Keratinocyte (primary cell): ENCODE results near the gene WNT4. TPM values are rescaled to one million over a fixed set of nuclear protein-coding genes. Genes with fewer than 3 reads are reported as not detected.

Experiments
- DNase-seq: peaks from one replicate; pipeline ENCODE4 v3.0.0-alpha.2; 2011; ENCODE audit warnings: low read depth, missing footprints, low spot score
- FAIRE-seq: peaks from 2 replicates; lab custom pipeline; 2011; peaks lifted over from hg19 to GRCh38; lab: Jason Lieb, UNC
- H2AFZ ChIP-seq: 2 replicates; pipeline ENCODE4 v1.6.0; 2012; ENCODE audit warnings: low read length, control low read depth, inconsistent platforms; ENCODE audit not compliant: control insufficient read depth
- H3K27ac ChIP-seq: 2 replicates; pipeline ENCODE4 v1.5.1; 2011; ENCODE audit warnings: low read length; ENCODE audit not compliant: control insufficient read depth, insufficient read depth
- H3K27me3 ChIP-seq: 3 replicates; pipeline ENCODE4 v1.6.0; 2011; ENCODE audit warnings: low read length; ENCODE audit not compliant: control insufficient read depth, insufficient read depth; ENCODE audit errors: extremely low read depth
- H3K36me3 ChIP-seq, 2 experiments: 2 replicates in 1 of 2; 3 replicates in 1 of 2; pipeline ENCODE4 v1.5.1; 2011; ENCODE audit warnings: low read length in 2 of 2, mild to moderate bottlenecking in 1 of 2; ENCODE audit not compliant: control insufficient read depth in 2 of 2, insufficient read depth in 2 of 2; ENCODE audit errors: extremely low read depth in 1 of 2
- H3K4me1 ChIP-seq: 3 replicates; pipeline ENCODE4 v1.5.1; 2011; ENCODE audit warnings: low read length; ENCODE audit not compliant: control insufficient read depth, insufficient read depth; ENCODE audit errors: extremely low read depth
- H3K4me2 ChIP-seq: 3 replicates; pipeline ENCODE4 v1.6.0; 2011; ENCODE audit warnings: low read depth, low read length; ENCODE audit not compliant: control insufficient read depth, insufficient read depth; ENCODE audit errors: extremely low read depth
- H3K4me3 ChIP-seq, 3 experiments: fragments of 200-600 bp in 1 of 3; sonication (generic) in 1 of 3; 2 replicates in 2 of 3; 3 replicates in 1 of 3; pipeline ENCODE4 v1.5.1; 2011 to 2016; ENCODE audit warnings: low read length in 3 of 3, mild to moderate bottlenecking in 3 of 3, control low read depth in 2 of 3, inconsistent platforms in 1 of 3, low read depth in 1 of 3, mixed read lengths in 1 of 3, mixed run types in 1 of 3, moderate library complexity in 1 of 3; ENCODE audit not compliant: control insufficient read depth in 2 of 3, insufficient read depth in 2 of 3; ENCODE audit errors: extremely low read depth in 1 of 3
- H3K79me2 ChIP-seq: 2 replicates; pipeline ENCODE4 v1.6.0; 2012; ENCODE audit warnings: low read length; ENCODE audit not compliant: control insufficient read depth, insufficient read depth
- H3K9ac ChIP-seq: 3 replicates; pipeline ENCODE4 v1.6.0; 2011; ENCODE audit warnings: low read length; ENCODE audit not compliant: control insufficient read depth, insufficient read depth; ENCODE audit errors: extremely low read depth
- H3K9me1 ChIP-seq: 3 replicates; pipeline ENCODE4 v1.6.0; 2011; ENCODE audit warnings: low read length; ENCODE audit not compliant: control insufficient read depth, insufficient read depth; ENCODE audit errors: extremely low read depth
- H3K9me3 ChIP-seq: 2 replicates; pipeline ENCODE4 v1.5.1; 2012; ENCODE audit warnings: low read depth, low read length; ENCODE audit not compliant: control insufficient read depth
- H4K20me1 ChIP-seq: 3 replicates; pipeline ENCODE4 v1.6.0; 2011; ENCODE audit warnings: low read length; ENCODE audit not compliant: control insufficient read depth, insufficient read depth; ENCODE audit errors: extremely low read depth
- EZH2 ChIP-seq: IDR thresholded peaks from one replicate; pipeline ENCODE4 v1.6.1; 2012; ENCODE audit warnings: inconsistent platforms, mild to moderate bottlenecking, low read length, moderate library complexity
- dilution Hi-C: fragments of 300-500 bp; cut with MboI; formaldehyde crosslinking; loops from one replicate; pipeline ENCODE4 v1.7.0; 2020; ENCODE audit warnings: low sequenced_read_pairs; ENCODE audit not compliant: extremely low pct_ligation_motif_present
- polyA plus RNA-seq, 5 experiments: library from polyadenylated mRNA; depleted of rRNA in 3 of 5; stranded (reverse) in 3 of 5; stranded (forward) in 1 of 5; unstranded in 1 of 5; fragments of >200 nt; gene quantifications; 1 replicate in 1 of 5; 2 replicates in 3 of 5; 3 replicates in 1 of 5; pipeline versions ENCODE4 v1.2.1 to v1.2.3, GENCODE V29; 2011 to 2012; ENCODE audit warnings: missing spikeins in 2 of 5, low read depth in 1 of 5, low replicate concordance in 1 of 5
- TF ChIP-seq, protein P1 (sequence below), 3 experiments: IDR thresholded peaks in 1 of 3; conservative IDR thresholded peaks in 1 of 3; optimal IDR thresholded peaks in 1 of 3; 2 replicates in 2 of 3; 3 replicates in 1 of 3; pipeline versions ENCODE3 to v1.5.1; 2011; ENCODE audit warnings: low read length in 3 of 3, mild to moderate bottlenecking in 3 of 3, moderate library complexity in 2 of 3, control low read depth in 1 of 3, inconsistent platforms in 1 of 3; ENCODE audit not compliant: insufficient read depth in 2 of 3; ENCODE audit errors: extremely low read depth in 1 of 3

Gene WNT4
- polyA plus RNA-seq, 1 donor (not counting 4 experiments of a cell fraction or from before 2014, with no cell fraction given) = 2.6 TPM

DNA sequence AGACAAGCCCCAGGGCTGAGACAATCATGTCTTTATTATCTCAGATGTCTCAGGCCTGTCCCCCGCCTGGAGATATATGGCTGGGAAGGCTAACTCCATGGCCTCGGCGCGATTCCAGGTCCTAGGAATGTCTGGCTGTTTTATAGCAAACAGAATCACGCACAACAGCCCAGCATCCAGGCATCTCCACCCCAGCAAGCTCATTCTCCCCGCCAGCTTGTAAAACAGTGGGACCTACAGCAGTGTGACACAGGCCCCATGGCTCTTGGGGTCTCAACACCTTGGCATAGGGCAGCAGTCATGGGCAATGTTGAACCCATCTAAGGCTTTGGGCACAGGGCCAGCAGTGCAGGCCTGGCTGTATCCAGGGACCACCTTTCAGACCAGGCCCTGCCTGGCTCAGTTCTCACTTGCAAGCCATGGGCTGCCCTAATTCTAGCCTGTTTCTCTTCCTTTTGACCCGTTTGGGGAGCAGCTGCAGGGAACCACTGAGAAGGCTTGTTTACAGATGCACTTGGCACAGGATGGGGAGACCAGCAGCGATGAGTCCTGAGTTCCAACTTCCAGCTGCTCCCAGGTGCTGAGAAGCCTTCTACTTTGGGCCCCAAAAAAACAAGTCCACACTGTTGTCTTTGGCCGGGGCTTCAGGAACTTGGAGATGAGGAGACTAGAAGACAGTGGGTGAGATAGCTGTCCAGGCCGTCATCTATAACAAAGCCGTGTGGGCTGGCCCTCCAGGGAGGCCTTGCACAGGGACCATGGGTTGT lies 34.4 kb downstream of the WNT4 start:
- no peaks in the 10 kb centered on the region for H3K9me1 ChIP-seq
- no peak overlapping the region for H3K4me3 ChIP-seq
- H3K27me3 ChIP-seq = no peaks in the 10 kb centered on the region
- no peak for DNase-seq
- no peaks in the 10 kb centered on the region for H3K9me3 ChIP-seq
- no peak overlapping the region for H3K27ac ChIP-seq
- H2AFZ ChIP-seq = no peak overlapping the region
- peaks cover 13% of the 10 kb centered on the region for H3K4me1 ChIP-seq
- no peak overlapping the region for H3K9ac ChIP-seq
- no peak for TF ChIP-seq EZH2
- TF ChIP-seq, protein P1, sequence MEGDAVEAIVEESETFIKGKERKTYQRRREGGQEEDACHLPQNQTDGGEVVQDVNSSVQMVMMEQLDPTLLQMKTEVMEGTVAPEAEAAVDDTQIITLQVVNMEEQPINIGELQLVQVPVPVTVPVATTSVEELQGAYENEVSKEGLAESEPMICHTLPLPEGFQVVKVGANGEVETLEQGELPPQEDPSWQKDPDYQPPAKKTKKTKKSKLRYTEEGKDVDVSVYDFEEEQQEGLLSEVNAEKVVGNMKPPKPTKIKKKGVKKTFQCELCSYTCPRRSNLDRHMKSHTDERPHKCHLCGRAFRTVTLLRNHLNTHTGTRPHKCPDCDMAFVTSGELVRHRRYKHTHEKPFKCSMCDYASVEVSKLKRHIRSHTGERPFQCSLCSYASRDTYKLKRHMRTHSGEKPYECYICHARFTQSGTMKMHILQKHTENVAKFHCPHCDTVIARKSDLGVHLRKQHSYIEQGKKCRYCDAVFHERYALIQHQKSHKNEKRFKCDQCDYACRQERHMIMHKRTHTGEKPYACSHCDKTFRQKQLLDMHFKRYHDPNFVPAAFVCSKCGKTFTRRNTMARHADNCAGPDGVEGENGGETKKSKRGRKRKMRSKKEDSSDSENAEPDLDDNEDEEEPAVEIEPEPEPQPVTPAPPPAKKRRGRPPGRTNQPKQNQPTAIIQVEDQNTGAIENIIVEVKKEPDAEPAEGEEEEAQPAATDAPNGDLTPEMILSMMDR (optimal IDR thresholded peaks at IDR 0.05 in 1 of 3, IDR thresholded peaks at IDR 0.05 in 1 of 3, conservative IDR thresholded peaks at IDR 0.05 in 1 of 3; ENCODE audit: extremely low read depth in 1 of 3, insufficient read depth in 2 of 3, low read length in 3 of 3) = no peak
- peaks cover 36 to 38% of the 10 kb centered on the region in 2 experiments for H3K36me3 ChIP-seq
- H4K20me1 ChIP-seq = peaks cover 36% of the 10 kb centered on the region
- dilution Hi-C loops = no loop called here
- no peak overlapping the region for H3K4me2 ChIP-seq
- H3K79me2 ChIP-seq = peaks cover 48% of the 10 kb centered on the region
- FAIRE-seq = no peak

DNA sequence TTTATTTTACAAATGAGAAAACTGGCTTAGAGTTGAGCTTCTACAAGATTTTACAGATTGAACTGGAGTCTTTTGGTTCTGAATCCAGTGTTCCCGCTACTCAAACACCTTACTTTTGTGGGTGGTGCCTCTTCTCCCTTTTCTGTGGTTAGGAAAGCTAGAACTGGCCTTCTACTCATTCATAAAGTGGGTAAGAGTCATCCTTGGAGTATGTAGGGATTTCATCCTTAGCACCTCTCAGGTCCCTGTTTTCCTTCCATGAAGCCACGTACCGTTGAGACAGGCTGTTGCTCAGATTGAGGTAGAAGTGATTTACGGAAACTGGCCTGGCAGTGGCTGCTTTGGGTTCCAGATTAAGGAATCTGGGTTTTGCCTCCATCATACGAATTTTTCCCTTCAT lies 35.8 kb downstream of the WNT4 start:
- Histone ChIP-seq H3K4me1 (peaks cover 13% of the 10 kb centered on the region), H3K36me3 (peaks cover 26 to 27% of the 10 kb centered on the region in 2 experiments), H2AFZ (no peak overlapping the region), H3K4me3 (no peak overlapping the region), H3K4me2 (no peak overlapping the region), H3K27me3 (no peaks in the 10 kb centered on the region), H3K9me1 (no peaks in the 10 kb centered on the region), H3K9ac (no peak overlapping the region), H3K79me2 (peaks cover 51% of the 10 kb centered on the region), H4K20me1 (peaks cover 27% of the 10 kb centered on the region), H3K9me3 (no peaks in the 10 kb centered on the region), H3K27ac (no peak overlapping the region)
- DNase-seq = peak; percentile 13
- TF ChIP-seq, protein P1 (optimal IDR thresholded peaks at IDR 0.05 in 1 of 3, IDR thresholded peaks at IDR 0.05 in 1 of 3, conservative IDR thresholded peaks at IDR 0.05 in 1 of 3; ENCODE audit: extremely low read depth in 1 of 3, insufficient read depth in 2 of 3, low read length in 3 of 3) = no peak
- no peak for TF ChIP-seq EZH2
- FAIRE-seq = peak; percentile 69
- dilution Hi-C loops = no loop called here
